ENCODE results near the gene CYP2W1.

DNA sequence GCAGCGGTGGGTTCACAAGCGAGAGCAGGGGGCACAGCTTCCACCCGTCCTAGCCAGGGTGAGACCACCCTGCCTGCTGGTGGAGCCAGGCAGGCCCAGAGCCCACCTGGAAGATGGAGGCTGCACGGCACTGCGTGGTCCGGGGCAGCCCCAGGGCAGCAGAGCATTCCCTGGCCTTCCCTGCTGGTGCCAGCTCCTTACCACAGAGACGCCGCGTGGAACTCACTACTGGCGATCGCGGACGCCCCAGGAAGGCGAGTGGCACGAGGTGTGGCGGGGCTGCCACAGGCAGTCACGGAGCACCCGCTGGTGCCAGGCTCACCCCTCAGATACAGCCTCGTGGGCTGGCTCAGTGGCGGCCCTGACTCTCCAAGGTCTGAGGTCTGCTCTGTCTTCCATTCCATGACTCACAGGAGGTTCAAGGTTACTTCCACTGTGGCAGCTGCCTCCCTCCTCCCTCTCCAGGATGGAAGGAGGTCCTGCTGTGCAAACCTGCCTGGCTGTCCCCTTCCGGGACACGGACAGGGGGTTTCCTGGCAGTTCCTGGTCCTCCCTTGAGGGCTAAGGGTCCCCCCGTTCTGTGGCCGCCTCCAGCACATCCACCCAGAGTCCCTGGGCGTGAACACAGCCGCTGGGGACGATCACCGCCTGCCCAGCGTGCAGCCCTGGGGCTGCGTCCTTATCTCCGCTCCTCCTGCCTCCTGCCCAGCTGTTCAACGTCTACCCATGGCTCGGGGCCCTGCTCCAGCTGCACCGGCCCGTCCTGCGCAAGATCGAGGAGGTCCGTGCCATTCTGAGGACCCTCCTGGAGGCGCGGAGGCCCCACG, 3.1 kb downstream of the CYP2W1 start:
- TF ChIP-seq POLR2A (IDR thresholded peaks at IDR 0.05) = no peak
- TF ChIP-seq, protein P1, sequence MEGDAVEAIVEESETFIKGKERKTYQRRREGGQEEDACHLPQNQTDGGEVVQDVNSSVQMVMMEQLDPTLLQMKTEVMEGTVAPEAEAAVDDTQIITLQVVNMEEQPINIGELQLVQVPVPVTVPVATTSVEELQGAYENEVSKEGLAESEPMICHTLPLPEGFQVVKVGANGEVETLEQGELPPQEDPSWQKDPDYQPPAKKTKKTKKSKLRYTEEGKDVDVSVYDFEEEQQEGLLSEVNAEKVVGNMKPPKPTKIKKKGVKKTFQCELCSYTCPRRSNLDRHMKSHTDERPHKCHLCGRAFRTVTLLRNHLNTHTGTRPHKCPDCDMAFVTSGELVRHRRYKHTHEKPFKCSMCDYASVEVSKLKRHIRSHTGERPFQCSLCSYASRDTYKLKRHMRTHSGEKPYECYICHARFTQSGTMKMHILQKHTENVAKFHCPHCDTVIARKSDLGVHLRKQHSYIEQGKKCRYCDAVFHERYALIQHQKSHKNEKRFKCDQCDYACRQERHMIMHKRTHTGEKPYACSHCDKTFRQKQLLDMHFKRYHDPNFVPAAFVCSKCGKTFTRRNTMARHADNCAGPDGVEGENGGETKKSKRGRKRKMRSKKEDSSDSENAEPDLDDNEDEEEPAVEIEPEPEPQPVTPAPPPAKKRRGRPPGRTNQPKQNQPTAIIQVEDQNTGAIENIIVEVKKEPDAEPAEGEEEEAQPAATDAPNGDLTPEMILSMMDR (IDR thresholded peaks at IDR 0.05) = no peak

Data from transverse colon (tissue), 3 donors.